ENCODE measurements around the gene STPG2. TPM values are rescaled to one million over a fixed set of nuclear protein-coding genes. Genes with fewer than 3 reads are reported as not detected.

STPG2 gene
- total RNA-seq, 1 donor from 2014 or later: 1.1 TPM

DNA sequence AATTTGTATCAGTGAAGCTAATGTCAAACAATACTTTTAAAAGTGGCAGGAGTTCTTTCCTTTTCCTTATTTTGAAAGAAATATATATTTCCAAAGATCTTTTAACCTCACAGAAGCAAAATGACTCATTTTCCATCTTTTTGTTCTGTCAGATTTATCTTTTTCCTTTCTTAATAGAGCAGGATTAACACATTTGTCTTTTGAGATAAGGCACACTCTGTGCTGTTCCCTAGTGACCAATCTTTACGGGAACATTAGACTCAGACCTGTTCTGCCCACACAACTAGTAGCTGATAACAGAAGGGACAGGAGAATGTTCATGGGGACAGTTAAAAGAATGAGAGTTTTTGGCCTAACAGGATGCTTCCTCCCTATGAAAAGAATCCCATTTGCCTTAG, 381.2 kb downstream of the STPG2 start:
- Mint-ChIP-seq H3K4me1 (ENCODE audit: low read depth) (peaks cover 13% of the 10 kb centered on the region), H3K4me3 (ENCODE audit: low read depth) (no peak overlapping the region), H3K27ac (peak overlapping the region; percentile 82), H3K27me3 (no peaks in the 10 kb centered on the region), H3K36me3 (ENCODE audit: insufficient read depth) (no peaks in the 10 kb centered on the region), H3K9me3 (ENCODE audit: low read depth) (no peaks in the 10 kb centered on the region)
- DNase-seq (ENCODE audit: low spot score, unreplicated experiment): no peak
- no peak for TF ChIP-seq CTCF (IDR thresholded peaks at IDR 0.05; ENCODE audit: unreplicated experiment)

DNA sequence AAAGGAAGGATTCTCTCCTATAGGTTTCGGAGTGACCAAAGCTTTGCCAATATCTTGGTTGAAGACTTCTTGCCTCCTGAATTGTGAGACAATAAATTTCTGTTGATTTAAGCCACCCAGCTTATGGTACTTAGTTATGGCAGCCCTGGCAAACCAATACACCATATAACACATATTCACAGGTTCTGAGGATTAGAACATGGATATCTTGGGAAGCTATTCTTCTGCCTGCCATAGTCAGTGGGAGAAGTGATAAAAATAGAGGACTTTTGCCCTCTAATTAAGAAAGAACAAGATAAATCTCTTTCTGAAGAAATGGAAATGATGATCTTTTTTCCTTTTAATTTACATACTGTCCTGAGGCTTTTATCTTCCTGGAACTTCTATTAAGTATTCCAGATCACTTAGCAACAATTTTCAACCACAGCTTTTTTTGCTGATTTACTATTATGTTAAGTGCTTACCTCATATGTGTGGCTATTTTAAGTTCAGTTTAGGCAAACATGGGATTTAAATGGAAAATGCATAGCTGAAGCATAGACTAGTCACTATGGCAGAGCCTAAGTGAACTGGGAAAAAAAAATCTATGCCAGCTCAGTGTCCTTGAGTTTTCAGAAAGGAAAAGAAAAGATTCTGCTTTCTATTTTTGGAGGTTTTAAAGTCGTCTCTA, 381.7 kb downstream of the STPG2 start:
- H3K4me3 Mint-ChIP-seq (ENCODE audit: low read depth): no peak overlapping the region
- no peaks in the 10 kb centered on the region for H3K27me3 Mint-ChIP-seq
- no peak for DNase-seq (ENCODE audit: low spot score, unreplicated experiment)
- H3K4me1 Mint-ChIP-seq (ENCODE audit: low read depth): peaks cover 13% of the 10 kb centered on the region
- H3K27ac Mint-ChIP-seq: no peak overlapping the region
- no peak for TF ChIP-seq CTCF (IDR thresholded peaks at IDR 0.05; ENCODE audit: unreplicated experiment)
- no peaks in the 10 kb centered on the region for H3K36me3 Mint-ChIP-seq (ENCODE audit: insufficient read depth)
- H3K9me3 Mint-ChIP-seq (ENCODE audit: low read depth): no peaks in the 10 kb centered on the region

- peaks cover 13% of the 10 kb centered on the region for H3K4me1 Mint-ChIP-seq (ENCODE audit: low read depth)
- no peak overlapping the region for H3K4me3 Mint-ChIP-seq (ENCODE audit: low read depth)
- DNase-seq (ENCODE audit: low spot score, unreplicated experiment): no peak
- no peaks in the 10 kb centered on the region for H3K27me3 Mint-ChIP-seq
- no peaks in the 10 kb centered on the region for H3K9me3 Mint-ChIP-seq (ENCODE audit: low read depth)
- TF ChIP-seq CTCF (IDR thresholded peaks at IDR 0.05; ENCODE audit: unreplicated experiment): no peak
- H3K27ac Mint-ChIP-seq: no peak overlapping the region
- no peaks in the 10 kb centered on the region for H3K36me3 Mint-ChIP-seq (ENCODE audit: insufficient read depth)
Measured at GRCh38 chr4:97759785-97760184, 383.5 kb downstream of the STPG2 start.

DNA sequence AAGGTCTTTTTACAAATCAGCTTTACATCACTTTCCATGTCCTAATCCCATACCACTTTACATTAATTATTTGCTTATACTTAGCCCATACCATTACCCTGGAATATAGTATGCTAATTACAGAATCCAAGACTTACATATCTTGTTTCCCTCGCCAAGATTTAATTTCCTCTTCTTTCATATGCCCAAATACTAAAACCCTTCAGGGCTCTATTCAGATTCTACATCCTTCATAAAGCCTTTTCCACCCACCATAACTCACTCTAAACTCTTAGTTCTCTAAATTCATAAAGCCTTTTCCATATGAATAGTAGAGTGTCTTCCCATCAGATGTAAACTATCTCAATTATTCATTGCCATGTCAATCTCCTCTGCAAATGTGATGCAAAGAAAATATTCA, 390.7 kb downstream of the STPG2 start:
- Mint-ChIP-seq H3K27ac (no peak overlapping the region), H3K4me3 (ENCODE audit: low read depth) (no peak overlapping the region), H3K9me3 (ENCODE audit: low read depth) (no peaks in the 10 kb centered on the region), H3K4me1 (ENCODE audit: low read depth) (no peaks in the 10 kb centered on the region), H3K27me3 (peaks cover 5% of the 10 kb centered on the region), H3K36me3 (ENCODE audit: insufficient read depth) (no peaks in the 10 kb centered on the region)
- no peak for DNase-seq (ENCODE audit: low spot score, unreplicated experiment)
- no peak for TF ChIP-seq CTCF (IDR thresholded peaks at IDR 0.05; ENCODE audit: unreplicated experiment)

- no peaks in the 10 kb centered on the region for H3K9me3 Mint-ChIP-seq (ENCODE audit: low read depth)
- TF ChIP-seq CTCF (IDR thresholded peaks at IDR 0.05; ENCODE audit: unreplicated experiment): no peak
- no peaks in the 10 kb centered on the region for H3K4me1 Mint-ChIP-seq (ENCODE audit: low read depth)
- peaks cover 5% of the 10 kb centered on the region for H3K27me3 Mint-ChIP-seq
- no peaks in the 10 kb centered on the region for H3K36me3 Mint-ChIP-seq (ENCODE audit: insufficient read depth)
- no peak overlapping the region for H3K27ac Mint-ChIP-seq
- H3K4me3 Mint-ChIP-seq (ENCODE audit: low read depth): no peak overlapping the region
- no peak for DNase-seq (ENCODE audit: low spot score, unreplicated experiment)
Measured at GRCh38 chr4:97747945-97748344, 395.3 kb downstream of the STPG2 start.

All from progenitor cell of endocrine pancreas (in vitro differentiated cells).